Liver (tissue), 9 donors: ENCODE data around the gene APOB. TPM values are rescaled to one million over a fixed set of nuclear protein-coding genes. Genes with fewer than 3 reads are reported as not detected.

Source experiments
- DNase-seq: peaks from one replicate; pipeline ENCODE4 v3.0.0-alpha.2; 2017; ENCODE audit warnings: low spot score
- H3K27ac ChIP-seq, 2 donors: one replicate each; pipeline ENCODE4 v1.7.0; 2013; ENCODE audit warnings: inconsistent platforms in 2 of 2, low read length in 2 of 2, control low read depth in 1 of 2, low read depth in 1 of 2, mild to moderate bottlenecking in 1 of 2
- H3K27me3 ChIP-seq, 4 donors: one replicate each; pipeline versions ENCODE4 v1.6.1 to v1.7.0; 2013; ENCODE audit warnings: low read length in 3 of 4, inconsistent platforms in 1 of 4, mild to moderate bottlenecking in 1 of 4, moderate library complexity in 1 of 4; ENCODE audit not compliant: control insufficient read depth in 4 of 4, insufficient read depth in 4 of 4
- H3K36me3 ChIP-seq, 4 donors: one replicate each; pipeline versions ENCODE4 v1.6.1 to v1.7.0; 2013; ENCODE audit warnings: low read length in 3 of 4, mild to moderate bottlenecking in 3 of 4, low read depth in 1 of 4, moderate library complexity in 1 of 4; ENCODE audit not compliant: control insufficient read depth in 4 of 4, insufficient read depth in 3 of 4
- H3K4me1 ChIP-seq, 4 donors: one replicate each; pipeline versions ENCODE4 v1.6.1 to v1.7.0; 2013; ENCODE audit warnings: low read length in 3 of 4, mild to moderate bottlenecking in 3 of 4, moderate library complexity in 1 of 4; ENCODE audit not compliant: control insufficient read depth in 4 of 4, insufficient read depth in 4 of 4
- H3K4me3 ChIP-seq, 3 donors: one replicate each; pipeline versions ENCODE4 v1.6.1 to v1.7.0; 2013; ENCODE audit warnings: low read length in 3 of 3, control low read depth in 1 of 3, low read depth in 1 of 3, mild to moderate bottlenecking in 1 of 3
- H3K9ac ChIP-seq, 2 donors: one replicate each; pipeline ENCODE4 v1.7.0; 2013; ENCODE audit warnings: low read length in 2 of 2, mild to moderate bottlenecking in 2 of 2, moderate library complexity in 2 of 2, control low read depth in 1 of 2, low read depth in 1 of 2
- H3K9me3 ChIP-seq, 4 donors: one replicate each; pipeline versions ENCODE4 v1.6.1 to v1.7.0; 2013; ENCODE audit warnings: low read length in 3 of 4; ENCODE audit not compliant: control insufficient read depth in 4 of 4
- JUND ChIP-seq, 2 donors: IDR thresholded peaks; 2 replicates each; pipeline ENCODE4 v1.6.1; 2016; ENCODE audit warnings: antibody characterized with exemption in 2 of 2
- RAD21 ChIP-seq, 2 donors: IDR thresholded peaks; 2 replicates each; pipeline ENCODE4 v1.6.1; 2016; ENCODE audit warnings: antibody characterized with exemption in 2 of 2, mild to moderate bottlenecking in 2 of 2
- SP1 ChIP-seq: IDR thresholded peaks from 2 replicates; pipeline ENCODE4 v1.6.1; 2018; ENCODE audit warnings: antibody characterized with exemption, mild to moderate bottlenecking
- WGBS: extraction: QIAGEN DNeasy Blood & Tissue Kit; methylation state at CpG from one replicate; pipeline ENCODE4 v1.1.7; 2013; 5-methylcytosine and 5-hydroxymethylcytosine counted together
- polyA plus RNA-seq, 2 donors: library from polyadenylated mRNA; stranded (reverse) in 1 of 2; unstranded in 1 of 2; fragments of 200-250 nt in 1 of 2; fragments of >200 nt in 1 of 2; fragmentation: Nextera tagmentation in 1 of 2; extraction: Ambion mirVana in 1 of 2; gene quantifications; one replicate each; pipeline versions ENCODE4 v1.2.1 to v1.2.3, GENCODE V29; 2013 to 2015
- total RNA-seq, 2 donors: library from RNA; depleted of rRNA; stranded (reverse); fragments of >200 nt; gene quantifications; one replicate each; pipeline ENCODE4 v1.2.3, GENCODE V29; 2014
- TF ChIP-seq, protein P1 (sequence below): IDR thresholded peaks from 2 replicates; pipeline ENCODE4 v1.6.1; 2016; ENCODE audit warnings: antibody characterized with exemption
- TF ChIP-seq, protein P2 (sequence below): IDR thresholded peaks from 2 replicates; pipeline ENCODE4 v1.6.1; 2016; ENCODE audit warnings: antibody characterized with exemption, mild to moderate bottlenecking
- donor health status: healthy.
- donor health status: healthy.
- donor health status: healthy.
- donor health status: healthy.
- donor health status: healthy.

APOB gene
- total and polyA plus RNA-seq, 4 donors = 431 to 2,949 (median 1,463) TPM

DNA sequence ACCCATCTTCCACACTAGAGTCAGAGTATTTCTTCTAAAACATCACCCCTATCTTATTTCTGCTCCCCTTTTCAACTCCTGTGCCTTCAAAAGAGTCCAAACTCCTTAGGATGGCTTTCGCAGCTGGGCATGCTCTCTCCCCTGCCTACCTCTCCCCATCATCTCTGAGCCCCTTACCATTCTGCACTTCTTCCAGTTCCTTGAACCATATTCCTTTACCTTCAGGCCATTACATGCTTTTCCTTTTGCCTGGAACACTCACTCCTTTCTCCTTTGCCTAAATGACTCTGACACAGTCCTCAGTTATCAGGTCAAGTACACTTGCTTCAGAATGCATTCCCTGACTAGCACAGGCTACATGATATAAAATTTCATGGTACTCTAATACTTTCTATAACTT lies 22.4 kb downstream of the APOB start:
- Histone ChIP-seq H3K4me1 (peaks cover 0 to 14% (median 2%) of the 10 kb centered on the region in 4 donors), H3K9me3 (no peaks in the 10 kb centered on the region), H3K9ac (no peak overlapping the region), H3K27me3 (no peaks in the 10 kb centered on the region), H3K27ac (peak overlapping the region in 1 of 2 donors; percentile 14), H3K36me3 (peaks cover 12 to 93% (median 90%) of the 10 kb centered on the region in 4 donors), H3K4me3 (no peak overlapping the region)
- WGBS = 96% methylated on average over 1 of the region's 1 CpG
- TF ChIP-seq SP1 (no peak), JUND (IDR thresholded peaks at IDR 0.05) (peak in 1 of 2 donors; percentile 15)
- no peak for DNase-seq

DNA sequence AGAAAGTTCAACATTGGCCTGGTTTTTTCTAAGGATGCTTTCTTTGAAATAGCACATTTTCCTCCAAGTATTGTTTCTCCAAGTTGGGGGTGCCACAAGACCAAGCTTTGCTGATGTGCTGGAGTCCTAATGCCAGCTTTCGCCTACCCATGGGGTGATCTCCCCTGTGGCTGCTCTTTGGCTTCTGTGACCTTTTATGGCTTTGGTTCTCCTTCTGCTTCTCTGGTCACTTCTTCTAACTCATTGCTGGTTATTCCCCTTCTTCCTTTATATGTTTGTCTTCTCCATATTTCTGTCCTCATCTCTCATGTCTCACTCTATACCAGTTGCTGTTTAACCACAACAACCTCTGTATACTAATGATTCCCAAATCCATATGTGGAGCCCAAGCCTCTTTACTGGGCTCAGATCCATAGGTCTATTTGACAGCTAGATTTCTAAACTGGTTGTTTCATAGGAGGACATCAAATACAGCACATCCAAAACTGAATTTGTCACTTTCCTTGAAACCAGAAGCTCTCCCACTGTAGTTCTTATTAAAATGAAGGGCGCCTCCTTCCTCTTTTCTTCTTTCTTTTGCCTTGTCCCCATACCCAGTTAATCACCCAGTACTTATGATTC lies 23.1 kb downstream of the APOB start:
- no peak for DNase-seq
- no peaks in the 10 kb centered on the region for H3K9me3 ChIP-seq
- no peak overlapping the region for H3K27ac ChIP-seq
- no peak overlapping the region for H3K9ac ChIP-seq
- H3K36me3 ChIP-seq = peaks cover 12 to 92% (median 88%) of the 10 kb centered on the region in 4 donors
- peaks cover 0 to 12% (median 2%) of the 10 kb centered on the region in 4 donors for H3K4me1 ChIP-seq
- no peak overlapping the region for H3K4me3 ChIP-seq
- no peaks in the 10 kb centered on the region for H3K27me3 ChIP-seq
- peak; percentile 4 to 9 for TF ChIP-seq JUND (IDR thresholded peaks at IDR 0.05)
- TF ChIP-seq, protein P1, sequence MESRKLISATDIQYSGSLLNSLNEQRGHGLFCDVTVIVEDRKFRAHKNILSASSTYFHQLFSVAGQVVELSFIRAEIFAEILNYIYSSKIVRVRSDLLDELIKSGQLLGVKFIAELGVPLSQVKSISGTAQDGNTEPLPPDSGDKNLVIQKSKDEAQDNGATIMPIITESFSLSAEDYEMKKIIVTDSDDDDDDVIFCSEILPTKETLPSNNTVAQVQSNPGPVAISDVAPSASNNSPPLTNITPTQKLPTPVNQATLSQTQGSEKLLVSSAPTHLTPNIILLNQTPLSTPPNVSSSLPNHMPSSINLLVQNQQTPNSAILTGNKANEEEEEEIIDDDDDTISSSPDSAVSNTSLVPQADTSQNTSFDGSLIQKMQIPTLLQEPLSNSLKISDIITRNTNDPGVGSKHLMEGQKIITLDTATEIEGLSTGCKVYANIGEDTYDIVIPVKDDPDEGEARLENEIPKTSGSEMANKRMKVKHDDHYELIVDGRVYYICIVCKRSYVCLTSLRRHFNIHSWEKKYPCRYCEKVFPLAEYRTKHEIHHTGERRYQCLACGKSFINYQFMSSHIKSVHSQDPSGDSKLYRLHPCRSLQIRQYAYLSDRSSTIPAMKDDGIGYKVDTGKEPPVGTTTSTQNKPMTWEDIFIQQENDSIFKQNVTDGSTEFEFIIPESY = no peak
- WGBS = 98% methylated on average over 2 of the region's 2 CpGs

DNA sequence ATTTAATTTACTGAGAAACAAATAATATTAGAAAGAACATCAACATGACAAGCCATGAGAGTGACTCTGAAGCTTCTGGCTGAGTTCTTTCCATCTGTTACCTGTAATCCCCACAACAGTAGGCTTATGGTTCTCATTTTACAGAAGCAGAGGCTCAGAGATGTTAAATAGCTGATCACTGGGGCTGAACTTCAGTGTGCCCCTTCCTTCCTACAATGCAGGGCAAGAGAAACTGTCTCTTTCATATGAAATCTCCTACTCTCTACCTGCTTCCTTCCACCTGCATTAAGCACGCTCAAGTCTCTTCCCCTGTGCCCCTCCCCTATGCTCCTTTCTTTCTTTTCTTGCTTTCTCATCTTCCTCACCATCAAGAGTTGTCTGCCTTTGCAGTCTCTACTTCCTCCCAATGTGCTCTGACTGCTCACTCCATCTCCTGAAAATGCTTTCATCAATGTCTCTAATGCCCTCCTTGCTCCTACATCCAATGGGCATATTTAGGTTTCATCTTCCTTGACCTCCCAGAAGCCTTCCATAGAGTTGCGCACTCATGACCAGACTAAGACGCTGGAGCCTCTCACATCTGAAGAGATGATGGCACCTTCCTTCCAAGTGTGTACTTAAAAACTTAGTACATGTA lies 23.7 kb downstream of the APOB start:
- TF ChIP-seq, protein P2, sequence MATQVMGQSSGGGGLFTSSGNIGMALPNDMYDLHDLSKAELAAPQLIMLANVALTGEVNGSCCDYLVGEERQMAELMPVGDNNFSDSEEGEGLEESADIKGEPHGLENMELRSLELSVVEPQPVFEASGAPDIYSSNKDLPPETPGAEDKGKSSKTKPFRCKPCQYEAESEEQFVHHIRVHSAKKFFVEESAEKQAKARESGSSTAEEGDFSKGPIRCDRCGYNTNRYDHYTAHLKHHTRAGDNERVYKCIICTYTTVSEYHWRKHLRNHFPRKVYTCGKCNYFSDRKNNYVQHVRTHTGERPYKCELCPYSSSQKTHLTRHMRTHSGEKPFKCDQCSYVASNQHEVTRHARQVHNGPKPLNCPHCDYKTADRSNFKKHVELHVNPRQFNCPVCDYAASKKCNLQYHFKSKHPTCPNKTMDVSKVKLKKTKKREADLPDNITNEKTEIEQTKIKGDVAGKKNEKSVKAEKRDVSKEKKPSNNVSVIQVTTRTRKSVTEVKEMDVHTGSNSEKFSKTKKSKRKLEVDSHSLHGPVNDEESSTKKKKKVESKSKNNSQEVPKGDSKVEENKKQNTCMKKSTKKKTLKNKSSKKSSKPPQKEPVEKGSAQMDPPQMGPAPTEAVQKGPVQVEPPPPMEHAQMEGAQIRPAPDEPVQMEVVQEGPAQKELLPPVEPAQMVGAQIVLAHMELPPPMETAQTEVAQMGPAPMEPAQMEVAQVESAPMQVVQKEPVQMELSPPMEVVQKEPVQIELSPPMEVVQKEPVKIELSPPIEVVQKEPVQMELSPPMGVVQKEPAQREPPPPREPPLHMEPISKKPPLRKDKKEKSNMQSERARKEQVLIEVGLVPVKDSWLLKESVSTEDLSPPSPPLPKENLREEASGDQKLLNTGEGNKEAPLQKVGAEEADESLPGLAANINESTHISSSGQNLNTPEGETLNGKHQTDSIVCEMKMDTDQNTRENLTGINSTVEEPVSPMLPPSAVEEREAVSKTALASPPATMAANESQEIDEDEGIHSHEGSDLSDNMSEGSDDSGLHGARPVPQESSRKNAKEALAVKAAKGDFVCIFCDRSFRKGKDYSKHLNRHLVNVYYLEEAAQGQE = peak; percentile 30
- TF ChIP-seq RAD21 (IDR thresholded peaks at IDR 0.05) (no peak), JUND (IDR thresholded peaks at IDR 0.05) (peak in 1 of 2 donors; percentile 4)
- WGBS = 96% methylated on average over 3 of the region's 3 CpGs

More for the DNA sequence above, 23.7 kb downstream of the APOB start:
- no peak for DNase-seq
- H3K27ac ChIP-seq = no peak overlapping the region
- H3K9me3 ChIP-seq = no peaks in the 10 kb centered on the region
- H3K4me1 ChIP-seq = peaks cover 0 to 9% (median 2%) of the 10 kb centered on the region in 4 donors
- no peaks in the 10 kb centered on the region for H3K27me3 ChIP-seq
- H3K36me3 ChIP-seq = peaks cover 13 to 93% (median 87%) of the 10 kb centered on the region in 4 donors
- H3K4me3 ChIP-seq = no peak overlapping the region
- H3K9ac ChIP-seq = no peak overlapping the region
